NT2/D1 (cell line): Measurements from ENCODE around the gene SRPK2.

ENCODE experiments used
- SUZ12 ChIP-seq: IDR thresholded peaks from 2 replicates; pipeline ENCODE4 v1.6.1; 2011; ENCODE audit not compliant: insufficient read length, insufficient read depth; ENCODE audit errors: extremely low read depth
- YY1 ChIP-seq: IDR thresholded peaks from 2 replicates; pipeline ENCODE4 v1.6.1; 2011; ENCODE audit not compliant: insufficient read length, insufficient read depth
- ZNF274 ChIP-seq: IDR thresholded peaks from 2 replicates; pipeline ENCODE4 v1.6.1; 2011; ENCODE audit warnings: mild to moderate bottlenecking, low read depth, low read length

DNA sequence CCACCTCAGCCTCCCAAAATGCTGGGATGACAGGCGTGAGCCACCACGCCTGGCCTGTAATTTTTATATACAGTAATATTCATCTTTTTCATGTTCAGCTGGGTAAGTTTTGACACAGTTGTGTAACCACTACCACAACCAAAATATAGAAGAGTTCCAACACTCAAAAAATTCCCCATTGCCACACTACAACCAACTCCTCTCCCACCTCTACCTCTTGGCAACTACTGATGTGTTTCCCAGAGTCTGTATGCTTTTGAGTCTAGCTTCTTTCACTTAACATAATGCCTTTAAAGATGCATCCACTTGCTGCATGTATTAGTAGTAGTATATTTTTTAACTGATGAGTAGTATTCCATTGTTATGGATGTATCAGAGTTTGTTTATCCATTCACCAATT is 90.7 kb downstream of the SRPK2 start:
- TF ChIP-seq YY1 = no peak
- no peak for TF ChIP-seq ZNF274
- TF ChIP-seq SUZ12 = no peak
